ENCODE data around the gene SLC35A5. TPM values are rescaled to one million over a fixed set of nuclear protein-coding genes. Genes with fewer than 3 reads are reported as not detected.
A peak's percentile ranks its signal among the peaks of the same experiment; 100 is the strongest.

Gene SLC35A5
- total RNA-seq, 1 experiment from 2014 or later: 36.5 TPM

- DNase-seq (ENCODE audit: extremely low read depth, low read depth): peak; percentile 29
These were observed 57.5 kb downstream of the SLC35A5 start for GRCh38 chr3:112619295-112619694.

GRCh38 chr3:112623213-112623612 lies 61.4 kb downstream of the SLC35A5 start:
- no peak for DNase-seq (ENCODE audit: extremely low read depth, low read depth)

- DNase-seq (ENCODE audit: extremely low read depth, low read depth): no peak
These were observed 61.9 kb downstream of the SLC35A5 start for GRCh38 chr3:112623717-112624116.

- no peak for DNase-seq (ENCODE audit: extremely low read depth, low read depth)
These were observed 65.6 kb downstream of the SLC35A5 start for GRCh38 chr3:112627419-112627818.

GRCh38 chr3:112627919-112628466 lies 66.1 kb downstream of the SLC35A5 start:
- no peak for DNase-seq (ENCODE audit: extremely low read depth, low read depth)

- DNase-seq (ENCODE audit: extremely low read depth, low read depth): no peak
These were observed 67.6 kb downstream of the SLC35A5 start for GRCh38 chr3:112629425-112629824.

- DNase-seq (ENCODE audit: extremely low read depth, low read depth): no peak
These were observed 69.4 kb downstream of the SLC35A5 start for GRCh38 chr3:112631257-112631656.

- DNase-seq (ENCODE audit: extremely low read depth, low read depth): no peak
These were observed 70.8 kb downstream of the SLC35A5 start for GRCh38 chr3:112632596-112632995.

- no peak for DNase-seq (ENCODE audit: extremely low read depth, low read depth)
These were observed 71.3 kb downstream of the SLC35A5 start for GRCh38 chr3:112633191-112633590.

GRCh38 chr3:112633757-112634156 lies 71.9 kb downstream of the SLC35A5 start:
- DNase-seq (ENCODE audit: extremely low read depth, low read depth): no peak

- DNase-seq (ENCODE audit: extremely low read depth, low read depth): no peak
These were observed 73.1 kb downstream of the SLC35A5 start for GRCh38 chr3:112634786-112635541.

Other genes starting within 250 kb of the SLC35A5 start
- not detected in 2 replicates for gene CD200, start 228.9 kb upstream of the SLC35A5 start, total RNA-seq (2014; rRNA removed; shearing (Covaris generic))
- gene BTLA, start 62.6 kb upstream of the SLC35A5 start, total RNA-seq (2014; rRNA removed; shearing (Covaris generic)): not detected in 2 replicates
- gene ATG3, start 83 bp upstream of the SLC35A5 start, total RNA-seq (2014; rRNA removed; shearing (Covaris generic)): 42.6 and 47.7 TPM in 2 replicates
- gene CCDC80, start 79.1 kb downstream of the SLC35A5 start, total RNA-seq (2014; rRNA removed; shearing (Covaris generic)): 6.4 and 12.3 TPM in 2 replicates

All from NCI-H460 (cell line).